Activated CD8-positive, alpha-beta memory T cell treated with anti-CD3 and anti-CD28 coated beads, Interleukin-2, amount 10 ng/mL, durations not matched to agents 7 days and 5 days (primary cell): ENCODE measurements around the gene TSPAN9. TPM values are rescaled to one million over a fixed set of nuclear protein-coding genes. Genes with fewer than 3 reads are reported as not detected.

Experiments used
- ATAC-seq: fragments of 150-1000 bp; cut with Tn5 transposase; one replicate; pipeline ENCODE4 v1.10.0; 2021; ENCODE audit warnings: moderate library complexity
- CTCF ChIA-PET: fragments of 350-600 bp; sonication (Branson Sonifier 250); formaldehyde crosslinking; loops from one replicate; lab custom pipeline; 2021; ENCODE audit warnings: antibody characterized with exemption; lab: Charles Lee
- DNase-seq: peaks from one replicate; pipeline ENCODE4 v3.0.0-alpha.2; 2020
- H3K27ac Mint-ChIP-seq: one replicate; pipeline ENCODE4 v1.8.0; 2021; ENCODE audit warnings: mild to moderate bottlenecking, mixed read lengths
- H3K27me3 Mint-ChIP-seq: one replicate; pipeline ENCODE4 v1.8.0; 2021; ENCODE audit warnings: mixed read lengths
- H3K36me3 Mint-ChIP-seq: one replicate; pipeline ENCODE4 v1.8.0; 2021; ENCODE audit warnings: mild to moderate bottlenecking, mixed read lengths
- H3K4me1 Mint-ChIP-seq: one replicate; pipeline ENCODE4 v1.8.0; 2021; ENCODE audit warnings: mixed read lengths
- H3K4me3 Mint-ChIP-seq: one replicate; pipeline ENCODE4 v1.8.0; 2021; ENCODE audit warnings: mild to moderate bottlenecking, moderate library complexity, mixed read lengths
- H3K9me3 Mint-ChIP-seq: one replicate; pipeline ENCODE4 v1.8.0; 2022; ENCODE audit warnings: low read depth, mixed read lengths
- total RNA-seq, 2 experiments: library from RNA; stranded (reverse); gene quantifications; one replicate each; pipeline ENCODE4 v1.2.3, GENCODE V29; 2021

Gene TSPAN9
- total RNA-seq, 2 experiments from 2014 or later, result not detected

DNA sequence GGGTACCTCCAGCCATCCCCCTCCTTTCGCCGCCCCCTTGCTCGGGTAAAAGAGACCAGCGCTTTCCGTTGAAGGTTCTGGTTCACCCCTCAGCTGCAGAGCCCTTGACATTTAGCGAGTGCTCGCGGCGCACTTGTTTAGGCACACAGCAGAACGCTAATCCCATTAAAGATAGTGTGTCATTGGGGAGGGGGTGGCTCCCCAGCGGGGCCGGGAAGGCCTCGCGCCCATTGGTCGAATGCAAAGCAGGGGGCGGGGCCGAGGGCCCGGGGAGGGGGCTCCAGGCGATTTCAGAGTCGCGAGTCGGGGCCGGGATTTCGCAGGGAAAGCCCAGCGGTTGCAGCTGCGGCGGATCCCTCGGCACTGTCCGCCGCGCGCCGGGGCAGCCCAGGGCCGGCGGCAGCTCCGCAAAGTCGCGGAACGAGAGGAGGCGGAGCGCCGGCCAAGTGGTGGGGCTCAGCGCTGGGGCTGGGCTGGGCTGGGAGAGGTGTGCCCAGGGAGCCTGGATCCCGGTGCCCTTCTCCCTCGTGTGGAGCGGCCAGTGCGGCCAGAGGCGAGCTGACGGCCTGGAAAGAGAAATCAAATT lies 122.9 kb downstream of the TSPAN9 start:
- no peak for DNase-seq
- H3K4me1 Mint-ChIP-seq, result peaks cover 6% of the 10 kb centered on the region
- CTCF ChIA-PET, result no interaction called here
- no peak for ATAC-seq
- peaks cover 50% of the 10 kb centered on the region for H3K27me3 Mint-ChIP-seq
- H3K9me3 Mint-ChIP-seq, result no peaks in the 10 kb centered on the region
- H3K4me3 Mint-ChIP-seq, result no peak overlapping the region
- no peak overlapping the region for H3K27ac Mint-ChIP-seq
- no peaks in the 10 kb centered on the region for H3K36me3 Mint-ChIP-seq

- Mint-ChIP-seq H3K27ac (no peak overlapping the region), H3K27me3 (peaks cover 50% of the 10 kb centered on the region), H3K4me3 (no peak overlapping the region), H3K4me1 (peaks cover 6% of the 10 kb centered on the region), H3K9me3 (no peaks in the 10 kb centered on the region), H3K36me3 (no peaks in the 10 kb centered on the region)
- ATAC-seq (no peak), DNase-seq (no peak)
- CTCF ChIA-PET, result interaction anchor here (3.0 kb wide), 1 partner anchor 128 kb away, joined by 15 read pairs; no protein-coding TSS in a partner anchor
Observed at GRCh38 chr12:3200814-3201233, 123.6 kb downstream of the TSPAN9 start.

- CTCF ChIA-PET, result interaction anchor here (1.0 to 3.0 kb wide), 8 partner anchors 15 to 128 kb away, joined by 3 to 15 read pairs (median 5); no protein-coding TSS in a partner anchor
- H3K4me3 Mint-ChIP-seq, result no peak overlapping the region
- peaks cover 48% of the 10 kb centered on the region for H3K27me3 Mint-ChIP-seq
- H3K4me1 Mint-ChIP-seq, result peaks cover 6% of the 10 kb centered on the region
- no peaks in the 10 kb centered on the region for H3K9me3 Mint-ChIP-seq
- no peak overlapping the region for H3K27ac Mint-ChIP-seq
- ATAC-seq, result no peak
- DNase-seq, result no peak
- H3K36me3 Mint-ChIP-seq, result no peaks in the 10 kb centered on the region
Observed at GRCh38 chr12:3201339-3202051, 124.3 kb downstream of the TSPAN9 start.

DNA sequence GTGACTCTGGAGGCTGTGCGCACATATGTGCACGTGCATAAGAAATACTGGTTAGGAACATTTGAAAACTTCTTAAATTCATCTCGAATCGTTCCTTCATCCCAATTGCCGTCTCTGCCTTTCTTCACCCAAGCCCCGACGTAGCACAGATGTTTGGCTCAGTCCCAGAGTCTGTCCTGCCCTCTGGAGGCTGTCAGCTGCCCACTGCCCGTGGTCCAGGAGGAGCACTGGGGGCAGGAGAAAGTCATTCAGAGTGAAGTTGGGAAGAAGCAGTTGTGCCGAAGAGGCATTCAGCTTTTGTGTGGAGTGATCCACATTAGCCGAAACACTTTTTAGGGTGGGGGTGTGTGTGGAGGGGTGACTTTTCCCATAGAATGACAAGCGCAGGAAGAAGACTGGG lies 124.9 kb downstream of the TSPAN9 start:
- CTCF ChIA-PET, result interaction anchor here (0.8 to 3.0 kb wide), 11 partner anchors 15 to 129 kb away, joined by 3 to 15 read pairs (median 4); no protein-coding TSS in a partner anchor
- Mint-ChIP-seq H3K36me3 (no peaks in the 10 kb centered on the region), H3K4me3 (no peak overlapping the region), H3K4me1 (peaks cover 6% of the 10 kb centered on the region), H3K27me3 (peaks cover 49% of the 10 kb centered on the region), H3K9me3 (no peaks in the 10 kb centered on the region), H3K27ac (no peak overlapping the region)
- ATAC-seq, result no peak
- DNase-seq, result no peak

DNA sequence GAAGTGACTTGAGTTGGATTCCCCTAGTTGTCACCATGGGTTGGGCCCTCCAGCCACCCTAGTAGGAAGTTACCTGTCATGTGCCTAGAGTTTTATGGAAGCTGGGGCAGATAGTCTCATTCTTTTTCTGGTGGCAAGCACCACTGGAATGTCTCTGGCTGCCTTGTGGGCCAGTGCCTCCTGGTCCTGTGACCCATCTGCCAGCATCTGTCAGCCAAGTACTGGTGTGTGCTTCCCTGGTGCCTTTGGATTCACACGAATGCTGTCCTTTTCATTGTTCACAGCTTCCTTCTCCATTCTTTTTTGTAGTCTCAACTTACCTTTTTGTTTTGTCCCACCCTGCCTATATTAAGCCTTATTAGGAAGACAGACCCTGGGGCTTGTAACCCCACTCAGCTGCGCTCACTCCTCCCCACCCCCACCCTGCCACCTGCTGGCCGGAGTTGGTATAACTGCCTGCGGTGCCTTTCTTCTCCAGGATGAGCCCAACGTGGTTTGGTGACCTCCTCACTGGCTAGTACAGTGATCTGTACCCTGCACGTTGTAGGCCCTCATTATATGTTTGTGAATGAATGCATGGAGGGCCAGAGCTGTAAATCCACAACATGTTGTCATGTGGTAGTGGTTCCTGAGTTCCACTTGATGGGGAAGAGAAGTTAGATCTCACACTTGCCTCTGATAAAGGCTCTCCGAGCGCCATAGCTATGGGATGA lies 125.7 kb downstream of the TSPAN9 start:
- peak; percentile 64 for DNase-seq
- no peaks in the 10 kb centered on the region for H3K36me3 Mint-ChIP-seq
- peaks cover 6% of the 10 kb centered on the region for H3K4me1 Mint-ChIP-seq
- H3K27ac Mint-ChIP-seq, result no peak overlapping the region
- no peak overlapping the region for H3K4me3 Mint-ChIP-seq
- no peak for ATAC-seq
- H3K9me3 Mint-ChIP-seq, result no peaks in the 10 kb centered on the region
- H3K27me3 Mint-ChIP-seq, result peaks cover 49% of the 10 kb centered on the region
- CTCF ChIA-PET, result interaction anchor here (0.8 to 3.0 kb wide), 14 partner anchors 15 to 130 kb away, joined by 3 to 15 read pairs (median 4); no protein-coding TSS in a partner anchor

- CTCF ChIA-PET, result interaction anchor here (1.0 to 3.0 kb wide), 10 partner anchors 17 to 131 kb away, joined by 3 to 15 read pairs (median 4); no protein-coding TSS in a partner anchor
- H3K4me1 Mint-ChIP-seq, result peaks cover 6% of the 10 kb centered on the region
- H3K27me3 Mint-ChIP-seq, result peaks cover 49% of the 10 kb centered on the region
- ATAC-seq (no peak), DNase-seq (no peak)
- H3K27ac Mint-ChIP-seq, result no peak overlapping the region
- H3K9me3 Mint-ChIP-seq, result no peaks in the 10 kb centered on the region
- H3K4me3 Mint-ChIP-seq, result no peak overlapping the region
- H3K36me3 Mint-ChIP-seq, result no peaks in the 10 kb centered on the region
Observed at GRCh38 chr12:3203713-3204112, 126.5 kb downstream of the TSPAN9 start.

GRCh38 chr12:3204143-3204542 lies 127.0 kb downstream of the TSPAN9 start:
- Mint-ChIP-seq H3K4me3 (no peak overlapping the region), H3K36me3 (no peaks in the 10 kb centered on the region), H3K4me1 (peaks cover 6% of the 10 kb centered on the region), H3K27ac (no peak overlapping the region), H3K9me3 (no peaks in the 10 kb centered on the region), H3K27me3 (peaks cover 45% of the 10 kb centered on the region)
- CTCF ChIA-PET, result no interaction called here
- no peak for DNase-seq
- ATAC-seq, result no peak

DNA sequence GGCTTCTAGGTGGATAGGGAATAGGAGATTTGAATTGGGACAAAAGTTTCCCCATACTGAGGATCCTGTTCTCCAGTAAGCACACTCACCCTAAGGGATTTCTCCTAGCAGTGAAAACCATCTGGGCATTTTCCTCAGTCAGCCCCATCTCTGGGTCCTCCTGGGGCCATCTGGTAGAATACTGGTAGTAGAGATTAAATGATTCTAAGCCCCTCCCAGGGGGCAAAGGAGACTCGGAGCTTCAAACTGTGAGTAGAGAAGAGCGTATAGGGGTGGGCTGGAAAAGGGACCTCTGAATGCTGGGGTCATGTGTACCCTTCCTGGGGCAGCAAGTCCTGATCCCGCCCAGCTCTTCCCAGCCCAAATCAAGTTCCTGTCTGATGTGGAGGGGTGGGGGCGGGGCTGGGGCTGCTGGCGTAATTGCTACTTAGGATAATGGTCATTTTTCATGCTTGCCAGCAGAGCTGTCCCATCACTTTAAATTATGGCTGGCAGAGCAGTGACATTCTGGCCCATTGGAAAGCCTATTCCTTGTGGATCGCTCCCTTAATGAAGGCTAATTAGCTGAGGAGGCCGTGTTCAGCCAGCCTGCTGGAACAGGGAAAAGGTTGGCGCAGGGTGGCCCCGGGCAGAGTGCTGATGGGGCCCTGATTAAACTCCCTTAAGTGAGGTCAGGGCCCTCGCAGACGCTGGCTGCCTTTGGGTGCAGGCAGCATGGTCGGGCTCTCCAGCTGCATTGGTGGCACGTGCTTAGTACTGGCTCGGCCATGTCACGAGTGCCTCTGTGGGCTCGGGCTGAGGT lies 127.8 kb downstream of the TSPAN9 start:
- Mint-ChIP-seq H3K9me3 (no peaks in the 10 kb centered on the region), H3K27ac (no peak overlapping the region), H3K4me3 (no peak overlapping the region), H3K4me1 (peaks cover 3% of the 10 kb centered on the region), H3K36me3 (no peaks in the 10 kb centered on the region), H3K27me3 (peaks cover 38% of the 10 kb centered on the region)
- CTCF ChIA-PET, result interaction anchor here (0.8 to 3.0 kb wide), 2 partner anchors 12 to 70 kb away, joined by 3 to 9 read pairs; no protein-coding TSS in a partner anchor
- DNase-seq (no peak), ATAC-seq (no peak)

DNA sequence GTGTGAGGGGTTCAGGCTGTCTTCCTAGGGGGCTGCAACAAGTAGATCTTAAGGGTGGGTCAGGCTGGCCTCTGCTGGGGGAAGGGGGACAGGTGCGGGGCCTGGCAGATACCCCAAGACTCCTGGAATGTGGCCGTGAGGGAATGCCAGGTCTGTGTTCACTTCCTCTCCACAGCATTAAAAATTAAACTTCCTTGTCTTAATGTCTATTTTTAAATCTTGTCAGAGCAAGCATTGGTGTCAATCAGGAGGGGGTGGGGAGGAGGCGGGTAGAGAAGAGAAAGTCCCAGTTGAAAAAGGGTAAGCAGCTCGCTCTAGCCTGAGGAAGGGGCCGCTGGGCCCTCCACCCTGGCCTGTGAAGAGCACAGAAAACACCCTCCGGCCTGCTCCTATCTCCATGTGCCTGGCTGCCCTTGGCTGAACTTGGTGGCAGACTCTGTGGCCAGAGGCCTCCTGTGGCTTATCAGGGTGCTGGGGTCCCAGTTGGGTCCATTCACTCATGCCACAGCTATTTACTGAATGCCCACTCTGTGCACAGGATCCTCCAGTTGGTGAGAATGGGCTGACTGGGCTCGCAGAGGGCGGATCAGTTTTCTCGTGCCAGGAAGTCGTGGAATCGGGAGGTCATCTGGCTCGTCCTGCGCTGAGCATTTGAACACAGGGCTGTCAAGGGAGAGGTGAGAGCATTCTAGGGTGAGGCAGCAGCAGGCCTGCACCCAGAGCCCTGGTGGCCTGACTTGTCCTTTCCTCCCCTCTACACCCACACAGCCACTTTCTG lies 128.8 kb downstream of the TSPAN9 start:
- Mint-ChIP-seq H3K36me3 (no peaks in the 10 kb centered on the region), H3K4me3 (no peak overlapping the region), H3K4me1 (peaks cover 2% of the 10 kb centered on the region), H3K27me3 (peaks cover 36% of the 10 kb centered on the region), H3K9me3 (no peaks in the 10 kb centered on the region), H3K27ac (no peak overlapping the region)
- DNase-seq, result no peak
- CTCF ChIA-PET, result interaction anchor here (3.0 kb wide), 1 partner anchor 69 kb away, joined by 9 read pairs; no protein-coding TSS in a partner anchor
- no peak for ATAC-seq

GRCh38 chr12:3206536-3207072 lies 129.4 kb downstream of the TSPAN9 start:
- no peaks in the 10 kb centered on the region for H3K9me3 Mint-ChIP-seq
- H3K27ac Mint-ChIP-seq, result no peak overlapping the region

GRCh38 chr12:3207175-3207574 lies 130.0 kb downstream of the TSPAN9 start:
- Mint-ChIP-seq H3K27me3 (peaks cover 24% of the 10 kb centered on the region), H3K27ac (no peak overlapping the region), H3K9me3 (no peaks in the 10 kb centered on the region), H3K36me3 (no peaks in the 10 kb centered on the region), H3K4me1 (no peaks in the 10 kb centered on the region), H3K4me3 (no peak overlapping the region)
- CTCF ChIA-PET, result interaction anchor here (1.4 to 3.0 kb wide), 3 partner anchors 68 to 134 kb away, joined by 4 to 9 read pairs (median 5); no protein-coding TSS in a partner anchor
- ATAC-seq (no peak), DNase-seq (no peak)

More at GRCh38 chr12:3206536-3207072, 129.4 kb downstream of the TSPAN9 start:
- ATAC-seq, result no peak
- DNase-seq, result no peak
- Mint-ChIP-seq H3K27me3 (peaks cover 30% of the 10 kb centered on the region), H3K4me3 (no peak overlapping the region), H3K36me3 (no peaks in the 10 kb centered on the region), H3K4me1 (no peaks in the 10 kb centered on the region)
- CTCF ChIA-PET, result interaction anchor here (1.4 to 3.0 kb wide), 2 partner anchors 68 to 133 kb away, joined by 4 to 9 read pairs; no protein-coding TSS in a partner anchor

GRCh38 chr12:3207858-3208257 lies 130.7 kb downstream of the TSPAN9 start:
- no peaks in the 10 kb centered on the region for H3K36me3 Mint-ChIP-seq
- peaks cover 22% of the 10 kb centered on the region for H3K27me3 Mint-ChIP-seq
- no peak for DNase-seq
- H3K9me3 Mint-ChIP-seq, result no peaks in the 10 kb centered on the region
- no peak overlapping the region for H3K27ac Mint-ChIP-seq
- ATAC-seq, result peak; percentile 33
- CTCF ChIA-PET, result interaction anchor here (0.9 to 3.0 kb wide), 4 partner anchors 67 to 135 kb away, joined by 4 to 9 read pairs (median 6); no protein-coding TSS in a partner anchor
- H3K4me1 Mint-ChIP-seq, result no peaks in the 10 kb centered on the region
- no peak overlapping the region for H3K4me3 Mint-ChIP-seq
